ENCODE results near the gene SLC43A3. TPM values are rescaled to one million over a fixed set of nuclear protein-coding genes. Genes with fewer than 3 reads are reported as not detected.

SLC43A3 gene
- total and polyA plus RNA-seq, 2 of the 4 experiments (the other 2 are of a cell fraction): 12.7 to 21.1 TPM

DNA sequence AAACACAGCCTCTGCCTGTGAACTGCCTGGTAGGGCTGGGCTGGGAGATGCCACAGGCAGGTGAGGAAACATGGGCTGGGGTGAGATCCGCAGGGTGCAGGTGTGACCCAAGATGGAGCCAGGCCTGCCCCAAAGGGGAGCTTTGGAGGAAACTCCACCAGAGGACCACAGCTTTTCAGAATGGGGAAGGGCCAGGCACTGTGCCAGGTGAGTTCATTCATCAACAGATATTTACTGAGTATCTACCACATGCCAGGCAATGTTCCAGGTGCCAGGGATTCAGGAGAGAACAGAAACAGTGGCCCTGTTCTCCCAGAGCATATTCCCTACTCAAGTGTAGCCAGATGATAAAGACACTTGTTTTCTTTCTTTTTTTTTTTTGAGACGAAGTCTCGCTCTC lies 44.6 kb upstream of the SLC43A3 start:
- no peak overlapping the region for H3K23ac ChIP-seq (ENCODE audit: low read depth, low read length)
- BruUV-seq (replicated peaks): no TSS peak
- ATAC-seq (ENCODE audit: low read depth) (no peak), DNase-seq (no peak)
- no peaks in the 10 kb centered on the region for H3K79me1 ChIP-seq (ENCODE audit: low read depth in 1 of 2, low read length in 2 of 2)
- peaks cover 21% of the 10 kb centered on the region for H3K27me3 ChIP-seq (ENCODE audit: control insufficient read depth, insufficient read depth, low read length)
- H3K56ac ChIP-seq (ENCODE audit: extremely low read depth, insufficient read depth, low read length): no peak overlapping the region
- ChIA-PET POLR2A (ENCODE audit: unreplicated experiment) (no interaction called here), CTCF (no interaction called here)
- H3K4me1 ChIP-seq (ENCODE audit: control insufficient read depth, insufficient read depth, low read length): no peaks in the 10 kb centered on the region
- no peak overlapping the region for H4K91ac ChIP-seq (ENCODE audit: insufficient read depth, low read depth, low read length)
- in situ Hi-C loops (cut with MboI; ENCODE audit: low sequenced_read_pairs): no loop called here
- H2AFZ ChIP-seq (replicated peaks; ENCODE audit: low read length, poor library complexity): no peak overlapping the region
- H4K8ac ChIP-seq (ENCODE audit: low read depth in 2 of 2, low read length in 2 of 2): no peak overlapping the region
- H3K9ac ChIP-seq (ENCODE audit: low read depth, low read length): no peak overlapping the region
- no peak for TF ChIP-seq RCOR1 (IDR thresholded peaks at IDR 0.05; ENCODE audit: insufficient replicate concordance, low read length)
- H3K9me3 ChIP-seq (ENCODE audit: control insufficient read depth, insufficient read depth, low read length): no peaks in the 10 kb centered on the region
- no peaks in the 10 kb centered on the region; the same call in 1 of the 2 replicates for H4K20me1 ChIP-seq (ENCODE audit: insufficient read depth, low read length)
- no peak overlapping the region for H2BK120ac ChIP-seq (ENCODE audit: low read depth, low read length)
- no peak overlapping the region for H2BK20ac ChIP-seq (ENCODE audit: low read depth, low read length)
- H3K4ac ChIP-seq (ENCODE audit: low read depth, low read length): no peak overlapping the region
- intact Hi-C loops (cut with micrococcal nuclease): no loop called here
- no peaks in the 10 kb centered on the region for H3K36me3 ChIP-seq (ENCODE audit: control insufficient read depth, insufficient read depth, low read length)
- no peak overlapping the region for H2BK15ac ChIP-seq (ENCODE audit: low read depth, low read length)
- no peak overlapping the region for H2AK5ac ChIP-seq (ENCODE audit: low read depth, low read length)
- no CpG with 5 or more reads among the region's 3 CpGs for WGBS, 2 experiments (ENCODE audit: extremely low coverage in 2 of 2, insufficient read length in 1 of 2)
- no peak overlapping the region for H3K4me3 ChIP-seq (ENCODE audit: insufficient read depth, low read depth, low read length)
- H2BK5ac ChIP-seq (ENCODE audit: low read depth, low read length, poor library complexity, severe bottlenecking): no peak overlapping the region
- H3K14ac ChIP-seq (replicated peaks; ENCODE audit: low read depth, low read length): no peak overlapping the region
- no peak overlapping the region for H3K27ac ChIP-seq (ENCODE audit: insufficient read depth, low read length)
- dilution Hi-C loops (cut with HindIII; ENCODE audit: low sequenced_read_pairs, unreplicated experiment): no loop called here
- H3K4me2 ChIP-seq (ENCODE audit: low read depth, low read length): no peak overlapping the region
- no peaks in the 10 kb centered on the region for H3K9me1 ChIP-seq (ENCODE audit: insufficient read depth, low read length)
- H2AK9ac ChIP-seq (replicated peaks; ENCODE audit: low read depth, low read length, poor library complexity): no peak overlapping the region
- no peak overlapping the region for H4K5ac ChIP-seq (ENCODE audit: low read depth, low read length)
- H3K18ac ChIP-seq (ENCODE audit: low read depth, low read length): no peak overlapping the region

All from IMR-90 (cell line).